PC-3 (cell line): ENCODE measurements around the gene FLOT1. TPM values are rescaled to one million over a fixed set of nuclear protein-coding genes. Genes with fewer than 3 reads are reported as not detected.
A peak's percentile ranks its signal among the peaks of the same experiment; 100 is the strongest.

ENCODE experiments used
- ATAC-seq: fragments of 200-7000 bp; cut with Tn5 transposase; 2 replicates; pipeline ENCODE4 v1.9.1; 2020; ENCODE audit warnings: mild to moderate bottlenecking, moderate library complexity
- BruUV-seq: library from RNA; stranded (reverse); fragments of 400-500 nt; replicated peaks from 2 replicates; lab custom pipeline; 2021; lab: Mats Ljungman, UMichigan
- CTCF ChIA-PET: fragments of 300-600 bp; sonication (Branson Sonifier 250); formaldehyde crosslinking; loops from one replicate; lab custom pipeline; 2022; ENCODE audit warnings: antibody characterized with exemption; lab: Charles Lee
- POLR2A ChIA-PET: fragments of 300-600 bp; sonication (Branson Sonifier 250); formaldehyde crosslinking; loops from one replicate; lab custom pipeline; 2022; ENCODE audit warnings: antibody characterized with exemption; ENCODE audit not compliant: unreplicated experiment; lab: Charles Lee
- DNase-seq: peaks from one replicate; pipeline ENCODE4 v3.0.0-alpha.2; 2015
- H2AFZ ChIP-seq: fragments of 300-600 bp; sonication (generic); 2 replicates; pipeline ENCODE4 v1.6.0; 2016; ENCODE audit warnings: antibody characterized with exemption, low read length
- H3F3A ChIP-seq: fragments of 300-600 bp; sonication (generic); one replicate; pipeline ENCODE4 v1.6.0; 2017; ENCODE audit warnings: antibody characterized with exemption, low read length, control low read depth, mild to moderate bottlenecking; ENCODE audit not compliant: unreplicated experiment
- H3K27ac ChIP-seq: fragments of 300-600 bp; sonication (generic); 2 replicates; pipeline ENCODE4 v1.5.1; 2016; ENCODE audit warnings: mild to moderate bottlenecking, low read length
- H3K27me3 ChIP-seq: fragments of 300-600 bp; sonication (generic); 2 replicates; pipeline ENCODE4 v1.6.1; 2016; ENCODE audit warnings: low read length, mixed read lengths
- H3K36me3 ChIP-seq: fragments of 300-600 bp; sonication (generic); 2 replicates; pipeline ENCODE4 v1.6.1; 2016; ENCODE audit warnings: low read depth, mixed run types, low read length, mixed read lengths
- H3K4me1 ChIP-seq: fragments of 300-600 bp; sonication (generic); 2 replicates; pipeline ENCODE4 v1.5.1; 2016; ENCODE audit warnings: low read length; ENCODE audit not compliant: insufficient read depth
- H3K4me2 ChIP-seq: fragments of 300-600 bp; sonication (generic); 2 replicates; pipeline ENCODE4 v1.6.0; 2016; ENCODE audit warnings: low read length
- H3K4me3 ChIP-seq: fragments of 300-600 bp; sonication (generic); 2 replicates; pipeline ENCODE4 v1.5.1; 2016; ENCODE audit warnings: mild to moderate bottlenecking, low read length, mixed read lengths
- H3K79me2 ChIP-seq: fragments of 300-600 bp; sonication (generic); 2 replicates; pipeline ENCODE4 v1.6.1; 2017; ENCODE audit warnings: low read length, mixed read lengths
- H3K9ac ChIP-seq: fragments of 300-600 bp; sonication (generic); 2 replicates; pipeline ENCODE4 v1.6.0; 2016; ENCODE audit warnings: mild to moderate bottlenecking, low read length
- H3K9me2 ChIP-seq: fragments of 300-600 bp; sonication (generic); replicated peaks from 2 replicates; pipeline ENCODE4 v1.6.1; 2016; ENCODE audit warnings: mixed run types, low read length, mixed read lengths
- H3K9me3 ChIP-seq: fragments of 300-600 bp; sonication (generic); 2 replicates; pipeline ENCODE4 v1.6.1; 2016; ENCODE audit warnings: low read length, mixed read lengths
- H4K20me1 ChIP-seq: fragments of 300-600 bp; sonication (generic); 2 replicates; pipeline ENCODE4 v1.6.1; 2016; ENCODE audit warnings: low read length, mixed read lengths
- EZH2 ChIP-seq: fragments of 300-600 bp; sonication (generic); IDR thresholded peaks from one replicate; pipeline ENCODE4 v1.6.1; 2017; ENCODE audit warnings: antibody characterized with exemption, mild to moderate bottlenecking, low read length; ENCODE audit not compliant: unreplicated experiment
- EZH2phosphoT487 ChIP-seq: fragments of 300-600 bp; sonication (generic); IDR thresholded peaks from 2 replicates; pipeline ENCODE4 v1.6.1; 2018; ENCODE audit warnings: mild to moderate bottlenecking, antibody characterized with exemption, low read length, borderline replicate concordance
- intact Hi-C: fragments of 100-400 bp; cut with micrococcal nuclease; formaldehyde crosslinking; loops from 2 replicates; pipeline ENCODE4 v1.9.0; 2023
- total RNA-seq: library from RNA; depleted of rRNA; stranded (reverse); fragments of >200 nt; gene quantifications from 2 replicates; pipeline ENCODE4 v1.2.3, GENCODE V29; 2014
- TF ChIP-seq, protein P1 (sequence below): fragments of 300-600 bp; sonication (generic); conservative IDR thresholded peaks from 2 replicates; pipeline ENCODE4 v1.5.1; 2017; ENCODE audit warnings: antibody characterized with exemption, low read depth, mild to moderate bottlenecking, low read length

Gene FLOT1
- total RNA-seq, 1 experiment from 2014 or later = 305 TPM

DNA sequence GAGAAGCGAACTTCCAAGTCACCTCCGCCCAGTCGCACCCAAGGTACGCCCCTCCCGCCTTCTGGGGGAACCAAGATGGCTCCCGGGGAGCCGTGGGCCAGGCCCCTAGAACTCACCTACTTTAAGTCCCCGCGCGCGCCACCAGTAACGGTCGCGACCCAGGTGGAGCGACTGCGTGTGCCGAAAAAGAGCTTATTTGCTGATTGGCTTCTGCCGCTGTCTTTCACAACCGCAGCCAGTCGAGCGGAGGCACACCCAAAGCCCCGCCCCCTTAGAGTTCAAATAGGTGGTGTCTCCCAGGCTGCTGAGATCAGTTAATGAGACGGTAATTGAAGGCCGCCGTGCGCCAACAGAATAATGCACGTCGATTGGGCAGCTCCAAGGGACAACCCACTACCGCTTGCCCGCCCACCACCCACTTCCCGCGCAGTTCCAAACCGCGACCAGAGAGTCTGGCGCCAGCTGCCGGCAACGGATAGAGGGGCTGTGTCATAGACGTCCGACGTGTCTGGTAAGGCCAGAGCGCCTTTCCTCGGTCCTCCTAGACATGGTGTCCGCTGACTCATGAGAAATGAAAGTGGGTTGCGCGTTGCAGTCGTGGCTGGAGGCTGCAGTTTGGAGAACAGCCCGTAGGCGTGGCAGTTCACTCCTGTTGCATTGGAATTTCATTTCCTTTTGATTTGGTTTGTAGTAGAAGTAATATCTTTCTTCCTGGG, 25.2 kb downstream of the FLOT1 start, which contains the start of gene MDC1:
Gene MDC1, minus strand, starts transcription at position 153 of the 716 bp plus-strand sequence. CDS start 2,106 bp downstream, outside the sequence.
- H3K36me3 ChIP-seq = peaks cover 25% of the 10 kb centered on the region
- H3K9me3 ChIP-seq = no peaks in the 10 kb centered on the region
- CTCF ChIA-PET = interaction anchor here (0.7 to 1.1 kb wide), 2 partner anchors 26 to 30 kb away, joined by 3 to 4 read pairs; partner anchors contain the start of gene NRM
- H3K4me1 ChIP-seq = peaks cover 30% of the 10 kb centered on the region
- peak within 1 kb of the TSS; percentile 92 for H3K9ac ChIP-seq
- ATAC-seq (peak; percentile 76), DNase-seq (peak; percentile 99)
- intact Hi-C loops = loop anchor here (1.0 kb wide), 1 partner anchor 30 kb away; no protein-coding TSS in a partner anchor
- peak within 1 kb of the TSS; percentile 90 for H2AFZ ChIP-seq
- H3K4me3 ChIP-seq = peak within 1 kb of the TSS; percentile 71
- peak within 1 kb of the TSS; percentile 89 for H3K27ac ChIP-seq
- no peaks in the 10 kb centered on the region for H3K27me3 ChIP-seq
- H3F3A ChIP-seq = peaks cover 5% of the 10 kb centered on the region
- peaks cover 63% of the 10 kb centered on the region for H3K79me2 ChIP-seq
- no TSS peak for BruUV-seq
- POLR2A ChIA-PET = interaction anchor here (0.5 to 1.0 kb wide), 8 partner anchors 9 to 504 kb away, joined by 3 to 7 read pairs (median 4); partner anchors contain the start of genes MRPS18B, NRM and TRIM26
- peak within 1 kb of the TSS; percentile 93 for H3K4me2 ChIP-seq
- no peaks in the 10 kb centered on the region for H3K9me2 ChIP-seq
- TF ChIP-seq EZH2 (no peak), EZH2phosphoT487 (no peak)
- TF ChIP-seq, protein P1, sequence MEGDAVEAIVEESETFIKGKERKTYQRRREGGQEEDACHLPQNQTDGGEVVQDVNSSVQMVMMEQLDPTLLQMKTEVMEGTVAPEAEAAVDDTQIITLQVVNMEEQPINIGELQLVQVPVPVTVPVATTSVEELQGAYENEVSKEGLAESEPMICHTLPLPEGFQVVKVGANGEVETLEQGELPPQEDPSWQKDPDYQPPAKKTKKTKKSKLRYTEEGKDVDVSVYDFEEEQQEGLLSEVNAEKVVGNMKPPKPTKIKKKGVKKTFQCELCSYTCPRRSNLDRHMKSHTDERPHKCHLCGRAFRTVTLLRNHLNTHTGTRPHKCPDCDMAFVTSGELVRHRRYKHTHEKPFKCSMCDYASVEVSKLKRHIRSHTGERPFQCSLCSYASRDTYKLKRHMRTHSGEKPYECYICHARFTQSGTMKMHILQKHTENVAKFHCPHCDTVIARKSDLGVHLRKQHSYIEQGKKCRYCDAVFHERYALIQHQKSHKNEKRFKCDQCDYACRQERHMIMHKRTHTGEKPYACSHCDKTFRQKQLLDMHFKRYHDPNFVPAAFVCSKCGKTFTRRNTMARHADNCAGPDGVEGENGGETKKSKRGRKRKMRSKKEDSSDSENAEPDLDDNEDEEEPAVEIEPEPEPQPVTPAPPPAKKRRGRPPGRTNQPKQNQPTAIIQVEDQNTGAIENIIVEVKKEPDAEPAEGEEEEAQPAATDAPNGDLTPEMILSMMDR = no peak
- H4K20me1 ChIP-seq = peaks cover 6% of the 10 kb centered on the region

DNA sequence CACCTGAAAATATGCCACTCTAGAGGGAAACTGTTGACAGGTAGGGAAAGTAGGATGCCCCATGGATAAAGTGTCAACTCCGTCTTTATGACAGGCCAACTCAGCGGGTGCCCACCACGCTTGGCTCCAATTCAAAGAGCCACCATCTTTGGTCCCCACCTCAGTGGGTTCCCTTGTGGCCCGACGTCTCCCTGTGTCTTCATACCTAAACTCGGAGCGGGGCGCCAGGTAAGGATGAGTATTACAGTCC, 25.7 kb downstream of the FLOT1 start:
- Histone ChIP-seq H3K4me3 (peak overlapping the region; percentile 71), H3K36me3 (peaks cover 21% of the 10 kb centered on the region), H4K20me1 (peaks cover 4% of the 10 kb centered on the region), H2AFZ (peak overlapping the region; percentile 90), H3F3A (peaks cover 5% of the 10 kb centered on the region), H3K4me1 (peaks cover 30% of the 10 kb centered on the region), H3K79me2 (peaks cover 58% of the 10 kb centered on the region), H3K27me3 (no peaks in the 10 kb centered on the region), H3K9me3 (no peaks in the 10 kb centered on the region), H3K9me2 (no peaks in the 10 kb centered on the region), H3K27ac (peak overlapping the region; percentile 89), H3K9ac (peak overlapping the region; percentile 92), H3K4me2 (peak overlapping the region; percentile 82)
- DNase-seq (no peak), ATAC-seq (no peak)
- POLR2A ChIA-PET = interaction anchor here (0.5 to 1.0 kb wide), 5 partner anchors 12 to 99 kb away, joined by 3 to 7 read pairs (median 5); partner anchors contain the start of genes MRPS18B and NRM
- TF ChIP-seq EZH2phosphoT487 = no peak
- no peak for TF ChIP-seq EZH2
- TF ChIP-seq, protein P1 = no peak
- CTCF ChIA-PET = interaction anchor here (0.7 to 1.1 kb wide), 2 partner anchors 26 to 29 kb away, joined by 3 to 4 read pairs; partner anchors contain the start of gene NRM
- TSS peak; percentile 63 for BruUV-seq
- intact Hi-C loops = loop anchor here (1.0 kb wide), 1 partner anchor 30 kb away; no protein-coding TSS in a partner anchor
